ENCODE results near the gene DNAJC3.
"Not testable (repeated sequence)": the region's sequence is repeated elsewhere in the genome, so short reads cannot be mapped to it uniquely, and the experiment has no call there.

Gene DNAJC3

GRCh38 chr13:95771905-95772304, 95.0 kb downstream of the DNAJC3 start:
- H3K4me2 ChIP-seq (ENCODE audit: low read depth, low read length, poor library complexity, severe bottlenecking), result no peak overlapping the region
- H3K79me2 ChIP-seq (ENCODE audit: insufficient read depth, low read length), result no peaks in the 10 kb centered on the region
- H3F3A ChIP-seq (ENCODE audit: low read depth), result no peaks in the 10 kb centered on the region
- TF ChIP-seq EZH2phosphoT487 (IDR thresholded peaks at IDR 0.05; ENCODE audit: borderline replicate concordance) (no peak), CTCF (conservative IDR thresholded peaks at IDR 0.05; ENCODE audit: low read length) (no peak)
- no peaks in the 10 kb centered on the region for H3K9me2 ChIP-seq (replicated peaks; ENCODE audit: low read depth, low read length)
- H4K20me1 ChIP-seq (ENCODE audit: insufficient read depth, low read length, poor library complexity, severe bottlenecking), result no peaks in the 10 kb centered on the region
- H3K9ac ChIP-seq (ENCODE audit: low read depth, low read length, poor library complexity, severe bottlenecking), result no peak overlapping the region
- H3K4me1 ChIP-seq (ENCODE audit: insufficient read depth, low read length, poor library complexity, severe bottlenecking), result no peaks in the 10 kb centered on the region
- no peak overlapping the region for H3K4me3 ChIP-seq (ENCODE audit: low read length, poor library complexity, severe bottlenecking)
- H3K36me3 ChIP-seq (ENCODE audit: insufficient read depth, low read length), result peaks cover 31% of the 10 kb centered on the region; the same call in 1 of the 2 replicates
- H3K27me3 ChIP-seq (ENCODE audit: insufficient read depth, low read length, poor library complexity, severe bottlenecking), result no peaks in the 10 kb centered on the region
- H3K9me3 ChIP-seq (ENCODE audit: insufficient read depth, low read depth, low read length), result no peaks in the 10 kb centered on the region
- no peak overlapping the region for H2AFZ ChIP-seq (ENCODE audit: low read length)

- Histone ChIP-seq H3F3A (ENCODE audit: low read depth) (no peaks in the 10 kb centered on the region), H2AFZ (ENCODE audit: low read length) (no peak overlapping the region), H3K27me3 (ENCODE audit: insufficient read depth, low read length, poor library complexity, severe bottlenecking) (no peaks in the 10 kb centered on the region), H3K4me1 (ENCODE audit: insufficient read depth, low read length, poor library complexity, severe bottlenecking) (no peaks in the 10 kb centered on the region), H4K20me1 (ENCODE audit: insufficient read depth, low read length, poor library complexity, severe bottlenecking) (no peaks in the 10 kb centered on the region), H3K36me3 (ENCODE audit: insufficient read depth, low read length) (peaks cover 28% of the 10 kb centered on the region; the same call in 1 of the 2 replicates), H3K9ac (ENCODE audit: low read depth, low read length, poor library complexity, severe bottlenecking) (no peak overlapping the region), H3K79me2 (ENCODE audit: insufficient read depth, low read length) (no peaks in the 10 kb centered on the region), H3K9me3 (ENCODE audit: insufficient read depth, low read depth, low read length) (no peaks in the 10 kb centered on the region), H3K4me2 (ENCODE audit: low read depth, low read length, poor library complexity, severe bottlenecking) (no peak overlapping the region), H3K9me2 (replicated peaks; ENCODE audit: low read depth, low read length) (no peaks in the 10 kb centered on the region), H3K4me3 (ENCODE audit: low read length, poor library complexity, severe bottlenecking) (no peak overlapping the region)
- TF ChIP-seq CTCF (conservative IDR thresholded peaks at IDR 0.05; ENCODE audit: low read length), result no peak
- TF ChIP-seq EZH2phosphoT487 (IDR thresholded peaks at IDR 0.05; ENCODE audit: borderline replicate concordance), result no peak
Measured at GRCh38 chr13:95779522-95779921, 102.6 kb downstream of the DNAJC3 start.

GRCh38 chr13:95781016-95781415, 104.1 kb downstream of the DNAJC3 start:
- no peaks in the 10 kb centered on the region for H3K9me3 ChIP-seq (ENCODE audit: insufficient read depth, low read depth, low read length)
- H3K9ac ChIP-seq (ENCODE audit: low read depth, low read length, poor library complexity, severe bottlenecking), result no peak overlapping the region
- no peaks in the 10 kb centered on the region for H3K9me2 ChIP-seq (replicated peaks; ENCODE audit: low read depth, low read length)
- H3K4me1 ChIP-seq (ENCODE audit: insufficient read depth, low read length, poor library complexity, severe bottlenecking), result no peaks in the 10 kb centered on the region
- no peaks in the 10 kb centered on the region for H3K27me3 ChIP-seq (ENCODE audit: insufficient read depth, low read length, poor library complexity, severe bottlenecking)
- H3K79me2 ChIP-seq (ENCODE audit: insufficient read depth, low read length), result no peaks in the 10 kb centered on the region
- H2AFZ ChIP-seq (ENCODE audit: low read length), result no peak overlapping the region
- H3F3A ChIP-seq (ENCODE audit: low read depth), result no peaks in the 10 kb centered on the region
- no peak overlapping the region for H3K4me2 ChIP-seq (ENCODE audit: low read depth, low read length, poor library complexity, severe bottlenecking)
- peaks cover 32% of the 10 kb centered on the region; the same call in 1 of the 2 replicates for H3K36me3 ChIP-seq (ENCODE audit: insufficient read depth, low read length)
- TF ChIP-seq CTCF (conservative IDR thresholded peaks at IDR 0.05; ENCODE audit: low read length) (no peak), EZH2phosphoT487 (IDR thresholded peaks at IDR 0.05; ENCODE audit: borderline replicate concordance) (no peak)
- no peak overlapping the region for H3K4me3 ChIP-seq (ENCODE audit: low read length, poor library complexity, severe bottlenecking)
- H4K20me1 ChIP-seq (ENCODE audit: insufficient read depth, low read length, poor library complexity, severe bottlenecking), result no peaks in the 10 kb centered on the region

DNA sequence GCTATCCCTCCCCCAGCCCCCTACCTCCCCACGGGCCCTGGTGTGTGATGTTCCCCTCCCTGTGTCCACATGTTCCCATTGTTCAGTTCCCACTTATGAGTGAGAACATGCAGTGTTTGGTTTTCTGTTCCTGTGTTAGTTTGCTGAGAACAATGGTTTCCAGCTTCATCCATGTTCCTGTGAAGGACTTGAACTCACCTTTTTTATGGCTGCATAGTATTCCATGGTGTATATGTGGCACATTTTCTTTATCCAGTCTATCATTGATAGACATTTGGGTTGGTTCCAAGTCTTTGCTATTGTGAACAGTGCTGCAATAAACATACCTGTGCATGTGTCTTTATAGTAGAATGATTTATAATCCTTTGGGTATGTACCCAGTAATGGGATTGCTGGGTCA, 105.0 kb downstream of the DNAJC3 start:
- not testable (repeated sequence) for H4K20me1 ChIP-seq (ENCODE audit: insufficient read depth, low read length, poor library complexity, severe bottlenecking); H3K9me2 ChIP-seq (replicated peaks; ENCODE audit: low read depth, low read length)

More for the DNA sequence above, 105.0 kb downstream of the DNAJC3 start:
- not testable (repeated sequence) for H3K4me2 ChIP-seq (ENCODE audit: low read depth, low read length, poor library complexity, severe bottlenecking); H3K9ac ChIP-seq (ENCODE audit: low read depth, low read length, poor library complexity, severe bottlenecking); H3K79me2 ChIP-seq (ENCODE audit: insufficient read depth, low read length); H2AFZ ChIP-seq (ENCODE audit: low read length); H3F3A ChIP-seq (ENCODE audit: low read depth); H3K27me3 ChIP-seq (ENCODE audit: insufficient read depth, low read length, poor library complexity, severe bottlenecking); H3K9me3 ChIP-seq (ENCODE audit: insufficient read depth, low read depth, low read length); H3K4me3 ChIP-seq (ENCODE audit: low read length, poor library complexity, severe bottlenecking); H3K4me1 ChIP-seq (ENCODE audit: insufficient read depth, low read length, poor library complexity, severe bottlenecking)
- peaks cover 39% of the 10 kb centered on the region; the same call in 1 of the 2 replicates for H3K36me3 ChIP-seq (ENCODE audit: insufficient read depth, low read length)
